Erythroblast (primary cell): ENCODE measurements around the gene TCF4.

Source experiments
- GATA1 ChIP-seq: IDR thresholded peaks from 2 replicates; pipeline ENCODE4 v1.6.1; 2011; ENCODE audit warnings: low read depth, mild to moderate bottlenecking, control low read depth, low read length, moderate library complexity
- POLR2A ChIP-seq: IDR thresholded peaks from 2 replicates; pipeline ENCODE4 v1.6.1; 2011; ENCODE audit warnings: mild to moderate bottlenecking, low read length

GRCh38 chr18:55398858-55399257 lies 189.1 kb downstream of the TCF4 start:
- TF ChIP-seq POLR2A: no peak
- no peak for TF ChIP-seq GATA1
